B cell (primary cell): ENCODE measurements around the gene BCL3. TPM values are rescaled to one million over a fixed set of nuclear protein-coding genes. Genes with fewer than 3 reads are reported as not detected.

Experiments
- ATAC-seq: fragments of 200-7000 bp; cut with Tn5 transposase; one replicate; pipeline ENCODE4 v1.10.0; 2021; ENCODE audit warnings: low read depth, mild to moderate bottlenecking, moderate number of reproducible peaks, moderate library complexity
- CTCF ChIA-PET: fragments of 350-600 bp; sonication (Branson Sonifier 250); formaldehyde crosslinking; loops from one replicate; lab custom pipeline; 2021; ENCODE audit warnings: antibody characterized with exemption, inconsistent platforms; lab: Charles Lee
- POLR2A ChIA-PET: fragments of 350-600 bp; sonication (Branson Sonifier 250); formaldehyde crosslinking; loops from one replicate; lab custom pipeline; 2021; ENCODE audit warnings: antibody characterized with exemption; lab: Charles Lee
- DNase-seq: peaks from one replicate; pipeline ENCODE4 v3.0.0; 2013
- H2AFZ ChIP-seq: 2 replicates; pipeline ENCODE4 v1.6.1; 2012; ENCODE audit warnings: mild to moderate bottlenecking, low read depth, low read length; ENCODE audit not compliant: insufficient read depth, poor library complexity, severe bottlenecking
- H3K27ac ChIP-seq, 2 donors: 1 replicate in 1 of 2; 2 replicates in 1 of 2; pipeline ENCODE4 v1.5.1; 2012 to 2013; ENCODE audit warnings: low read length in 2 of 2, mild to moderate bottlenecking in 2 of 2, moderate library complexity in 1 of 2
- H3K27me3 ChIP-seq, 4 experiments: fragments of 200-600 bp in 1 of 4; sonication (generic) in 1 of 4; replicated peaks in 1 of 4; 1 replicate in 2 of 4; 2 replicates in 2 of 4; pipeline versions ENCODE4 v1.6.1 to v1.7.0; 2013 to 2016; ENCODE audit warnings: low read length in 3 of 4, mild to moderate bottlenecking in 2 of 4, mixed read lengths in 1 of 4, moderate library complexity in 1 of 4; ENCODE audit not compliant: insufficient read depth in 4 of 4, control insufficient read depth in 3 of 4; ENCODE audit errors: control extremely low read depth in 1 of 4
- H3K36me3 ChIP-seq, 2 experiments: replicated peaks in 1 of 2; 1 replicate in 1 of 2; 2 replicates in 1 of 2; pipeline versions ENCODE4 v1.6.1 to v1.7.1; 2013; ENCODE audit warnings: low read length in 1 of 2; ENCODE audit not compliant: insufficient read depth in 2 of 2, control insufficient read depth in 1 of 2; ENCODE audit errors: control extremely low read depth in 1 of 2, extremely low read depth in 1 of 2
- H3K4me1 ChIP-seq, 2 donors: fragments of 200-600 bp in 1 of 2; sonication (generic) in 1 of 2; 1 replicate in 1 of 2; 2 replicates in 1 of 2; pipeline versions ENCODE4 v1.5.1 to v1.6.1; 2013 to 2017; ENCODE audit warnings: low read length in 2 of 2; ENCODE audit not compliant: control insufficient read depth in 2 of 2, insufficient read depth in 2 of 2
- H3K4me2 ChIP-seq: replicated peaks from 2 replicates; pipeline ENCODE3; 2012; ENCODE audit warnings: mild to moderate bottlenecking, low read depth, low read length; ENCODE audit not compliant: poor library complexity, severe bottlenecking
- H3K4me3 ChIP-seq, 5 experiments: fragments of 200-600 bp in 1 of 5; sonication (generic) in 1 of 5; 1 replicate in 3 of 5; 2 replicates in 2 of 5; pipeline versions ENCODE4 v1.5.1 to v1.7.0; 2011 to 2016; ENCODE audit warnings: low read length in 4 of 5, mild to moderate bottlenecking in 4 of 5, low read depth in 2 of 5, control low read depth in 1 of 5, moderate library complexity in 1 of 5; ENCODE audit not compliant: insufficient read depth in 1 of 5; ENCODE audit errors: control extremely low read depth in 1 of 5, extremely low read depth in 1 of 5
- H3K79me2 ChIP-seq: fragments of 200-600 bp; sonication (generic); one replicate; pipeline ENCODE4 v1.6.0; 2016; ENCODE audit warnings: low read length; ENCODE audit not compliant: control insufficient read depth, insufficient read depth
- H3K9ac ChIP-seq: fragments of 200-600 bp; sonication (generic); 2 replicates; pipeline ENCODE4 v1.6.1; 2017; ENCODE audit warnings: mild to moderate bottlenecking, low read length, moderate library complexity
- H3K9me3 ChIP-seq, 3 donors: one replicate each; pipeline versions ENCODE4 v1.6.1 to v1.7.1; 2013; ENCODE audit warnings: low read length in 2 of 3; ENCODE audit not compliant: control insufficient read depth in 2 of 3, insufficient read depth in 1 of 3; ENCODE audit errors: control extremely low read depth in 1 of 3
- H4K20me1 ChIP-seq: 2 replicates; pipeline ENCODE4 v1.6.0; 2012; ENCODE audit warnings: mild to moderate bottlenecking, low read length; ENCODE audit not compliant: insufficient read depth, control insufficient read depth, poor library complexity, severe bottlenecking
- H3K27ac Mint-ChIP-seq: one replicate; pipeline ENCODE4 v1.8.0; 2021; ENCODE audit warnings: mixed read lengths
- H3K27me3 Mint-ChIP-seq: one replicate; pipeline ENCODE4 v1.8.0; 2021; ENCODE audit warnings: mixed read lengths
- H3K4me1 Mint-ChIP-seq: one replicate; pipeline ENCODE4 v1.8.0; 2021; ENCODE audit warnings: mixed read lengths
- H3K4me3 Mint-ChIP-seq: one replicate; pipeline ENCODE4 v1.8.0; 2021; ENCODE audit warnings: mixed read lengths
- H3K9me3 Mint-ChIP-seq: one replicate; pipeline ENCODE4 v1.8.0; 2022; ENCODE audit warnings: mixed read lengths; ENCODE audit not compliant: insufficient read depth
- CTCF ChIP-seq: fragments of 200-600 bp; IDR thresholded peaks from one replicate; pipeline ENCODE4 v1.8.0; 2022; ENCODE audit warnings: antibody characterized with exemption, mild to moderate bottlenecking
- EZH2 ChIP-seq: IDR thresholded peaks from 2 replicates; pipeline ENCODE4 v1.6.1; 2012; ENCODE audit warnings: borderline replicate concordance, low read depth, mild to moderate bottlenecking, moderate library complexity, low read length; ENCODE audit not compliant: insufficient read depth, poor library complexity, severe bottlenecking
- WGBS: methylation state at CpG from one replicate; pipeline ENCODE4 v1.1.5; 2013; ENCODE audit warnings: missing lambda C conversion rate; ENCODE audit not compliant: insufficient coverage; 5-methylcytosine and 5-hydroxymethylcytosine counted together
- intact Hi-C: fragments of 100-400 bp; cut with micrococcal nuclease; formaldehyde crosslinking; loops from one replicate; pipeline ENCODE4 v1.10.0; 2022
- polyA plus RNA-seq: library from polyadenylated mRNA; depleted of rRNA; stranded (reverse); fragments of >200 nt; gene quantifications from 2 replicates; pipeline ENCODE4 v1.2.3, GENCODE V29; 2012
- total RNA-seq, 2 donors: library from RNA; stranded (reverse); fragments of 120-200 nt in 1 of 2; gene quantifications; 1 replicate in 1 of 2; 2 replicates in 1 of 2; pipeline versions ENCODE4 v1.2.3 to v1.2.4, GENCODE V29; 2013 to 2022

Gene BCL3
- total and polyA plus RNA-seq, 2 donors (not counting 1 experiment from before 2014, with no cell fraction given): 52.3 to 147 TPM

GRCh38 chr19:44714597-44715169 lies 33.8 kb upstream of the BCL3 start:
- no peaks in the 10 kb centered on the region for H3K36me3 ChIP-seq
- no peak overlapping the region for H3K9ac ChIP-seq
- peaks cover 0 to 16% (median 11%) of the 10 kb centered on the region in 3 donors for H3K9me3 ChIP-seq
- POLR2A ChIA-PET: no interaction called here
- no peak overlapping the region for H3K27ac ChIP-seq
- intact Hi-C loops: no loop called here
- no peaks in the 10 kb centered on the region for H3K4me1 Mint-ChIP-seq
- H3K4me1 ChIP-seq: no peaks in the 10 kb centered on the region
- no peaks in the 10 kb centered on the region for H4K20me1 ChIP-seq
- no peak overlapping the region for H3K4me2 ChIP-seq
- whole genome bisulfite sequencing: 0% methylated on average over 1 of the region's 2 CpGs
- H3K4me3 Mint-ChIP-seq: no peak overlapping the region
- CTCF ChIA-PET: interaction anchor here (0.7 to 4.7 kb wide), 4 partner anchors 9 to 69 kb away, joined by 3 to 31 read pairs (median 6); no protein-coding TSS in a partner anchor
- peaks cover 5% of the 10 kb centered on the region for H3K9me3 Mint-ChIP-seq
- no peak for TF ChIP-seq CTCF
- no peaks in the 10 kb centered on the region for H3K79me2 ChIP-seq
- no peak overlapping the region for H3K27ac Mint-ChIP-seq
- H2AFZ ChIP-seq: no peak overlapping the region
- H3K27me3 Mint-ChIP-seq: peaks cover 9% of the 10 kb centered on the region
- ATAC-seq: no peak
- no peak overlapping the region for H3K4me3 ChIP-seq
- no peak for DNase-seq
- H3K27me3 ChIP-seq: peaks cover 0 to 7% (median 0%) of the 10 kb centered on the region in 4 experiments

DNA sequence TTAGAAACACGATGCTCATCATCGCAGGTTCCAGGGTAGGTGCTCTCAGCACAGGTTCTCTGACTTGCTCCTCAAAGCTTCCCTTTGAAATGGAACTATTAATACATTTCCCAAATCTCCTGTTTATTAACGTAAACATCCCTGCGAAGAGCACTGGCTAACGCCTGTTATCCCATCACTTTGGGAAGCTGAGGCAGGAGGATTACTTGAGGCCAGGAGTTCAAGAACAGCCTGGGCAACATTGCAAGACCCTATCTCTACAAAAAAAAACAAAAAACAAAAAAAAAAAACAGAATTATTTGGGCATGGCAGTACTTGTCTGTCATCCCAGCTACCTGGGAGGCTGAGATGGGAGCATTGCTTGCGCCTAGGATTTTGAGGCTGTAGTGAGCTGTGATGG lies 30.9 kb upstream of the BCL3 start:
- DNase-seq: no peak
- H3K4me3 ChIP-seq: no peak overlapping the region
- H3K36me3 ChIP-seq: no peaks in the 10 kb centered on the region
- no peaks in the 10 kb centered on the region for H4K20me1 ChIP-seq
- H3K4me2 ChIP-seq: no peak overlapping the region
- H2AFZ ChIP-seq: no peak overlapping the region
- no peak overlapping the region for H3K9ac ChIP-seq
- TF ChIP-seq CTCF (no peak), EZH2 (no peak)
- Mint-ChIP-seq H3K4me3 (no peak overlapping the region), H3K27ac (no peak overlapping the region), H3K9me3 (peaks cover 5% of the 10 kb centered on the region), H3K27me3 (no peaks in the 10 kb centered on the region), H3K4me1 (peaks cover 9% of the 10 kb centered on the region)
- CTCF ChIA-PET: interaction anchor here (0.7 to 1.6 kb wide), 4 partner anchors 28 to 81 kb away, joined by 3 read pairs; no protein-coding TSS in a partner anchor
- WGBS: 100% methylated on average over 1 of the region's 6 CpGs
- intact Hi-C loops: no loop called here
- H3K27ac ChIP-seq: no peak overlapping the region
- H3K4me1 ChIP-seq: peaks cover 8 to 9% of the 10 kb centered on the region in 2 donors
- no peaks in the 10 kb centered on the region for H3K79me2 ChIP-seq
- POLR2A ChIA-PET: interaction anchor here (0.7 kb wide), 1 partner anchor 36 kb away, joined by 4 read pairs; no protein-coding TSS in a partner anchor
- no peak for ATAC-seq
- no peaks in the 10 kb centered on the region for H3K27me3 ChIP-seq
- H3K9me3 ChIP-seq: peaks cover 0 to 16% (median 11%) of the 10 kb centered on the region in 3 donors
